PC-3 (cell line): Measurements from ENCODE around the gene NFYC.

ENCODE experiments used
- CTCF ChIP-seq: fragments of 300-600 bp; sonication (generic); conservative IDR thresholded peaks from 2 replicates; pipeline ENCODE4 v1.5.1; 2017; ENCODE audit warnings: antibody characterized with exemption, low read depth, mild to moderate bottlenecking, low read length
- EZH2phosphoT487 ChIP-seq: fragments of 300-600 bp; sonication (generic); IDR thresholded peaks from 2 replicates; pipeline ENCODE4 v1.6.1; 2018; ENCODE audit warnings: mild to moderate bottlenecking, antibody characterized with exemption, low read length, borderline replicate concordance

- TF ChIP-seq CTCF (no peak), EZH2phosphoT487 (no peak)
These were observed 111.9 kb downstream of the NFYC start for GRCh38 chr1:40803447-40803846.
